ENCODE data around the gene RUNDC3A.

RUNDC3A gene

GRCh38 chr17:44308320-44308818 lies at the start of gene RUNDC3A:
Gene RUNDC3A (plus strand): TSS chr17:44308601. CDS start chr17:44308833, 232 bp downstream.
- peaks cover 36% of the 10 kb centered on the region for H3K4me1 ChIP-seq (ENCODE audit: insufficient read depth, insufficient read length)
- no peaks in the 10 kb centered on the region for H3K9me3 ChIP-seq (ENCODE audit: insufficient read depth, low read length)
- H3K27me3 ChIP-seq (ENCODE audit: insufficient read depth, insufficient read length): peaks cover 18% of the 10 kb centered on the region
- H3K4me3 ChIP-seq (ENCODE audit: insufficient read length, low read depth): peak within 1 kb of the TSS; percentile 44
- no peaks in the 10 kb centered on the region for H3K36me3 ChIP-seq (ENCODE audit: insufficient read depth, insufficient read length, low read length)
- TF ChIP-seq ZNF274 (IDR thresholded peaks at IDR 0.05; ENCODE audit: low read depth, low read length) (no peak), SUZ12 (IDR thresholded peaks at IDR 0.05; ENCODE audit: extremely low read depth, insufficient read depth, insufficient read length) (no peak), YY1 (IDR thresholded peaks at IDR 0.05; ENCODE audit: insufficient read depth, insufficient read length) (no peak)
- peak; percentile 77 for DNase-seq (ENCODE audit: low read depth, low spot score)
- peak within 1 kb of the TSS; percentile 76 for H3K9ac ChIP-seq (ENCODE audit: insufficient read length, low read depth)

GRCh38 chr17:44258811-44259351 lies 49.5 kb upstream of the RUNDC3A start:
- H3K9me3 ChIP-seq (ENCODE audit: insufficient read depth, low read length): no peaks in the 10 kb centered on the region
- no peaks in the 10 kb centered on the region for H3K36me3 ChIP-seq (ENCODE audit: insufficient read depth, insufficient read length, low read length)
- H3K4me3 ChIP-seq (ENCODE audit: insufficient read length, low read depth): no peak overlapping the region
- peaks cover 16% of the 10 kb centered on the region for H3K27me3 ChIP-seq (ENCODE audit: insufficient read depth, insufficient read length)
- peak overlapping the region; percentile 39 for H3K9ac ChIP-seq (ENCODE audit: insufficient read length, low read depth)
- TF ChIP-seq SUZ12 (IDR thresholded peaks at IDR 0.05; ENCODE audit: extremely low read depth, insufficient read depth, insufficient read length) (no peak), ZNF274 (IDR thresholded peaks at IDR 0.05; ENCODE audit: low read depth, low read length) (no peak), YY1 (IDR thresholded peaks at IDR 0.05; ENCODE audit: insufficient read depth, insufficient read length) (no peak)
- DNase-seq (ENCODE audit: low read depth, low spot score): no peak
- H3K4me1 ChIP-seq (ENCODE audit: insufficient read depth, insufficient read length): peaks cover 4% of the 10 kb centered on the region

- Histone ChIP-seq H3K4me1 (ENCODE audit: insufficient read depth, insufficient read length) (peaks cover 4% of the 10 kb centered on the region), H3K9me3 (ENCODE audit: insufficient read depth, low read length) (no peaks in the 10 kb centered on the region), H3K36me3 (ENCODE audit: insufficient read depth, insufficient read length, low read length) (no peaks in the 10 kb centered on the region), H3K9ac (ENCODE audit: insufficient read length, low read depth) (no peak overlapping the region), H3K27me3 (ENCODE audit: insufficient read depth, insufficient read length) (peaks cover 16% of the 10 kb centered on the region), H3K4me3 (ENCODE audit: insufficient read length, low read depth) (no peak overlapping the region)
- TF ChIP-seq ZNF274 (IDR thresholded peaks at IDR 0.05; ENCODE audit: low read depth, low read length) (no peak), SUZ12 (IDR thresholded peaks at IDR 0.05; ENCODE audit: extremely low read depth, insufficient read depth, insufficient read length) (no peak), YY1 (IDR thresholded peaks at IDR 0.05; ENCODE audit: insufficient read depth, insufficient read length) (no peak)
- DNase-seq (ENCODE audit: low read depth, low spot score): no peak
These were observed 48.1 kb upstream of the RUNDC3A start for GRCh38 chr17:44260296-44260695.

DNA sequence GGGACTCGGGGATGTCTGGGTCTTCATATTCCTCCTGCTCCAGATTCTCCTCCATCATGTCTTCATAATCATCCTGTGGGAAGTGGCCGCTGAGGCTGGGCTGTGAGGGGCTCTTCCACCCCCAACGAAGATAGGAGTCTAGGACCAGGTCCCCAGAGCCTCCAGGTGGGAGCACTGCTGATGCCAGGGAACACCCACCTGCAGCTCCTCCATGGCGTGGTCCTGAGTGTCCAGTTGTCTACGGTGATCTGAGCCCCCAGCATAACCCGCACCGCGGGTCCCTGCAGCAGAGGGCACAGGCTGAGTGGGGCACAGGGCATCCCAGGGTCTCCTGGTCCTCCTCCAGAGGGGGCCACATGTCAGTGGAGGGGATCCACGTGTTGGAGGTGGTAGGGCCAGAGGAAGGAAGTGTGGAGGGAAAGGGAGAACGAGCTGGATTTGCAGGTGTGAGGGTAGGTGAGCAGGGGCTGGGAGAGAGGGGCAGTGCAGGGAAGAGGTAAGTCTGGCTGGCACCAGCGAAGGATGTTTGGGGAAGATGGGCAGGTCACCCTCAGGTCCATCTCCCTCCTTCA lies 45.7 kb upstream of the RUNDC3A start:
- H3K27me3 ChIP-seq (ENCODE audit: insufficient read depth, insufficient read length): peaks cover 16% of the 10 kb centered on the region
- no peak overlapping the region for H3K4me3 ChIP-seq (ENCODE audit: insufficient read length, low read depth)
- H3K36me3 ChIP-seq (ENCODE audit: insufficient read depth, insufficient read length, low read length): no peaks in the 10 kb centered on the region
- H3K9me3 ChIP-seq (ENCODE audit: insufficient read depth, low read length): no peaks in the 10 kb centered on the region
- DNase-seq (ENCODE audit: low read depth, low spot score): no peak
- H3K9ac ChIP-seq (ENCODE audit: insufficient read length, low read depth): no peak overlapping the region
- TF ChIP-seq SUZ12 (IDR thresholded peaks at IDR 0.05; ENCODE audit: extremely low read depth, insufficient read depth, insufficient read length) (no peak), YY1 (IDR thresholded peaks at IDR 0.05; ENCODE audit: insufficient read depth, insufficient read length) (no peak), ZNF274 (IDR thresholded peaks at IDR 0.05; ENCODE audit: low read depth, low read length) (no peak)
- H3K4me1 ChIP-seq (ENCODE audit: insufficient read depth, insufficient read length): peaks cover 5% of the 10 kb centered on the region

DNA sequence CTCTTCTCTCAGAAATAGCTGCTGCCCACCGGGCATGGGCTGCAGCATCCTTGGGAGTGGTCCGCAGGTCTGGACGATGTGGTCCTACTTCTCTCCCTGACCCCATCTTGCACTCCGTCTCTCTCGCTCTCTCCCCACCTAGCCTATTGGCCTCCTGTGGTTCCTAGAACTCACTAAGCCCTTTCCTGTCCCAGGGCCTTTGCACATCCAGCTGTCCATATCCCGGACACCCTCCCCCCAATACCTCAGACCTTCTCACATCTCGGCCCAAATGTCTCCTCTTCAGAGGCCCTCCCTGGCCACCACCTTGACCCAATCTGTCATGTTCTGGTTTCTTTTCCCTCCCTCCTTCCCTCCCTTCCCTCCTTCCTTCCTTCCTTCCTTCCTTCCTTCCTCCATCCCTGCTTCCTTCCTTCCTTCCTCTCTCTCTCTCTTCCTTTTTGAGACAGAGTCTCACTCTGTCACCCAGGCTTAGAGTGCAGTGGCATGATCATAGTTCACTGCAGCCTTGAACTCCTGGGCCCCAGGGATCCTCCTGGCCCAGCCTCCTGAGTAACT lies 45.0 kb upstream of the RUNDC3A start:
- no peak for DNase-seq (ENCODE audit: low read depth, low spot score)
- peaks cover 6% of the 10 kb centered on the region for H3K4me1 ChIP-seq (ENCODE audit: insufficient read depth, insufficient read length)
- no peak for TF ChIP-seq YY1 (IDR thresholded peaks at IDR 0.05; ENCODE audit: insufficient read depth, insufficient read length)
- TF ChIP-seq ZNF274 (IDR thresholded peaks at IDR 0.05; ENCODE audit: low read depth, low read length): no peak
- TF ChIP-seq SUZ12 (IDR thresholded peaks at IDR 0.05; ENCODE audit: extremely low read depth, insufficient read depth, insufficient read length): no peak
- H3K27me3 ChIP-seq (ENCODE audit: insufficient read depth, insufficient read length): peaks cover 13% of the 10 kb centered on the region
- no peaks in the 10 kb centered on the region for H3K36me3 ChIP-seq (ENCODE audit: insufficient read depth, insufficient read length, low read length)
- H3K9ac ChIP-seq (ENCODE audit: insufficient read length, low read depth): no peak overlapping the region
- H3K9me3 ChIP-seq (ENCODE audit: insufficient read depth, low read length): no peaks in the 10 kb centered on the region
- H3K4me3 ChIP-seq (ENCODE audit: insufficient read length, low read depth): no peak overlapping the region

- Histone ChIP-seq H3K4me1 (ENCODE audit: insufficient read depth, insufficient read length) (peaks cover 10% of the 10 kb centered on the region), H3K9me3 (ENCODE audit: insufficient read depth, low read length) (no peaks in the 10 kb centered on the region), H3K27me3 (ENCODE audit: insufficient read depth, insufficient read length) (peaks cover 8% of the 10 kb centered on the region), H3K36me3 (ENCODE audit: insufficient read depth, insufficient read length, low read length) (no peaks in the 10 kb centered on the region), H3K9ac (ENCODE audit: insufficient read length, low read depth) (no peak overlapping the region), H3K4me3 (ENCODE audit: insufficient read length, low read depth) (no peak overlapping the region)
- no peak for DNase-seq (ENCODE audit: low read depth, low spot score)
- no peak for TF ChIP-seq ZNF274 (IDR thresholded peaks at IDR 0.05; ENCODE audit: low read depth, low read length)
- TF ChIP-seq SUZ12 (IDR thresholded peaks at IDR 0.05; ENCODE audit: extremely low read depth, insufficient read depth, insufficient read length): no peak
- TF ChIP-seq YY1 (IDR thresholded peaks at IDR 0.05; ENCODE audit: insufficient read depth, insufficient read length): no peak
These were observed 41.8 kb upstream of the RUNDC3A start for GRCh38 chr17:44266402-44267164.

- no peaks in the 10 kb centered on the region for H3K36me3 ChIP-seq (ENCODE audit: insufficient read depth, insufficient read length, low read length)
- TF ChIP-seq SUZ12 (IDR thresholded peaks at IDR 0.05; ENCODE audit: extremely low read depth, insufficient read depth, insufficient read length): no peak
- no peak for TF ChIP-seq ZNF274 (IDR thresholded peaks at IDR 0.05; ENCODE audit: low read depth, low read length)
- TF ChIP-seq YY1 (IDR thresholded peaks at IDR 0.05; ENCODE audit: insufficient read depth, insufficient read length): no peak
- peaks cover 8% of the 10 kb centered on the region for H3K4me1 ChIP-seq (ENCODE audit: insufficient read depth, insufficient read length)
- DNase-seq (ENCODE audit: low read depth, low spot score): no peak
- H3K4me3 ChIP-seq (ENCODE audit: insufficient read length, low read depth): no peak overlapping the region
- no peak overlapping the region for H3K9ac ChIP-seq (ENCODE audit: insufficient read length, low read depth)
- H3K9me3 ChIP-seq (ENCODE audit: insufficient read depth, low read length): no peaks in the 10 kb centered on the region
- H3K27me3 ChIP-seq (ENCODE audit: insufficient read depth, insufficient read length): peaks cover 8% of the 10 kb centered on the region
These were observed 41.3 kb upstream of the RUNDC3A start for GRCh38 chr17:44267165-44267455.
